Osteoblast (primary cell): ENCODE results near the gene NTSR2. TPM values are rescaled to one million over a fixed set of nuclear protein-coding genes. Genes with fewer than 3 reads are reported as not detected.

Experiments
- DNase-seq: peaks from one replicate; pipeline ENCODE4 v3.0.0; 2011; ENCODE audit warnings: low spot score, mixed read lengths; ENCODE audit not compliant: insufficient read length; ENCODE audit errors: missing footprints
- H2AFZ ChIP-seq: 2 replicates; pipeline ENCODE4 v1.6.0; 2011; ENCODE audit warnings: mild to moderate bottlenecking, low read length
- H3K27ac ChIP-seq: 2 replicates; pipeline ENCODE4 v1.5.1; 2011; ENCODE audit warnings: mild to moderate bottlenecking, low read depth, low read length, moderate library complexity
- H3K27me3 ChIP-seq: 2 replicates; pipeline ENCODE4 v1.6.0; 2012; ENCODE audit warnings: mild to moderate bottlenecking, control low read depth, inconsistent platforms, low read length, moderate library complexity; ENCODE audit not compliant: insufficient read depth
- H3K36me3 ChIP-seq: 2 replicates; pipeline ENCODE4 v1.5.1; 2011; ENCODE audit warnings: mild to moderate bottlenecking, low read length, control low read depth, moderate library complexity; ENCODE audit not compliant: insufficient read depth
- H3K4me1 ChIP-seq: 2 replicates; pipeline ENCODE4 v1.5.1; 2011; ENCODE audit warnings: mild to moderate bottlenecking, low read length, control low read depth, moderate library complexity; ENCODE audit not compliant: insufficient read depth
- H3K4me2 ChIP-seq: 2 replicates; pipeline ENCODE4 v1.6.0; 2011; ENCODE audit warnings: mild to moderate bottlenecking, low read length; ENCODE audit not compliant: insufficient read depth
- H3K4me3 ChIP-seq: fragments of 200-600 bp; sonication (generic); 3 replicates; pipeline ENCODE4 v1.5.1; 2012; ENCODE audit warnings: mild to moderate bottlenecking, low read length, inconsistent platforms; ENCODE audit not compliant: insufficient read depth
- H3K79me2 ChIP-seq: 2 replicates; pipeline ENCODE4 v1.6.0; 2012; ENCODE audit warnings: mild to moderate bottlenecking, low read length, control low read depth, inconsistent platforms; ENCODE audit not compliant: insufficient read depth
- H3K9me3 ChIP-seq: 2 replicates; pipeline ENCODE4 v1.5.1; 2011; ENCODE audit warnings: low read depth, low read length, control low read depth
- H4K20me1 ChIP-seq: 2 replicates; pipeline ENCODE4 v1.6.0; 2012; ENCODE audit warnings: mild to moderate bottlenecking, low read length, control low read depth; ENCODE audit not compliant: insufficient read depth
- CTCF ChIP-seq: IDR thresholded peaks from 2 replicates; pipeline ENCODE4 v1.5.1; 2011; ENCODE audit warnings: mild to moderate bottlenecking, low read depth, low read length, moderate library complexity; ENCODE audit errors: extremely low read depth
- total RNA-seq: library from RNA; depleted of rRNA; stranded (reverse); fragments of >200 nt; gene quantifications from 2 replicates; pipeline ENCODE4 v1.2.3, GENCODE V29; 2012

Gene NTSR2
- total RNA-seq, 1 donor = not detected

- Histone ChIP-seq H3K4me1 (no peaks in the 10 kb centered on the region), H2AFZ (no peak overlapping the region), H3K9me3 (no peaks in the 10 kb centered on the region), H3K27me3 (peaks cover 3% of the 10 kb centered on the region), H3K79me2 (no peaks in the 10 kb centered on the region), H3K27ac (no peak overlapping the region), H3K4me2 (no peak overlapping the region), H4K20me1 (no peaks in the 10 kb centered on the region), H3K36me3 (no peaks in the 10 kb centered on the region), H3K4me3 (no peak overlapping the region)
- no peak for TF ChIP-seq CTCF
- DNase-seq = no peak
Observed at GRCh38 chr2:11616851-11617415, 53.1 kb downstream of the NTSR2 start.

GRCh38 chr2:11616097-11616687 is 53.8 kb downstream of the NTSR2 start:
- Histone ChIP-seq H3K27ac (no peak overlapping the region), H3K79me2 (no peaks in the 10 kb centered on the region), H4K20me1 (no peaks in the 10 kb centered on the region), H3K4me3 (no peak overlapping the region), H3K9me3 (no peaks in the 10 kb centered on the region), H3K4me1 (no peaks in the 10 kb centered on the region), H2AFZ (no peak overlapping the region), H3K4me2 (no peak overlapping the region), H3K36me3 (no peaks in the 10 kb centered on the region), H3K27me3 (no peaks in the 10 kb centered on the region)
- TF ChIP-seq CTCF = no peak
- no peak for DNase-seq

GRCh38 chr2:11615209-11615608 is 54.8 kb downstream of the NTSR2 start:
- Histone ChIP-seq H3K4me3 (no peak overlapping the region), H3K4me2 (no peak overlapping the region), H3K4me1 (no peaks in the 10 kb centered on the region), H3K27me3 (no peaks in the 10 kb centered on the region), H3K27ac (no peak overlapping the region), H3K36me3 (no peaks in the 10 kb centered on the region), H2AFZ (no peak overlapping the region), H3K79me2 (no peaks in the 10 kb centered on the region), H3K9me3 (no peaks in the 10 kb centered on the region), H4K20me1 (no peaks in the 10 kb centered on the region)
- TF ChIP-seq CTCF = no peak
- no peak for DNase-seq

- Histone ChIP-seq H3K4me1 (no peaks in the 10 kb centered on the region), H3K79me2 (no peaks in the 10 kb centered on the region), H3K9me3 (no peaks in the 10 kb centered on the region), H3K36me3 (no peaks in the 10 kb centered on the region), H3K27me3 (no peaks in the 10 kb centered on the region), H3K4me3 (no peak overlapping the region), H2AFZ (no peak overlapping the region), H4K20me1 (no peaks in the 10 kb centered on the region), H3K27ac (no peak overlapping the region), H3K4me2 (no peak overlapping the region)
- DNase-seq = peak; percentile 52
- no peak for TF ChIP-seq CTCF
Observed at GRCh38 chr2:11613297-11613696, 56.7 kb downstream of the NTSR2 start.
